Endometrium (tissue), 2 donors: ENCODE results near the gene QKI.
"Not testable (repeated sequence)": the region's sequence is repeated elsewhere in the genome, so short reads cannot be mapped to it uniquely, and the experiment has no call there.

Experiments
- FAIRE-seq: peaks from 2 replicates; lab custom pipeline; 2012; peaks lifted over from hg19 to GRCh38; lab: Jason Lieb, UNC
- donor health status: control.
- donor health status: control.

Gene QKI

DNA sequence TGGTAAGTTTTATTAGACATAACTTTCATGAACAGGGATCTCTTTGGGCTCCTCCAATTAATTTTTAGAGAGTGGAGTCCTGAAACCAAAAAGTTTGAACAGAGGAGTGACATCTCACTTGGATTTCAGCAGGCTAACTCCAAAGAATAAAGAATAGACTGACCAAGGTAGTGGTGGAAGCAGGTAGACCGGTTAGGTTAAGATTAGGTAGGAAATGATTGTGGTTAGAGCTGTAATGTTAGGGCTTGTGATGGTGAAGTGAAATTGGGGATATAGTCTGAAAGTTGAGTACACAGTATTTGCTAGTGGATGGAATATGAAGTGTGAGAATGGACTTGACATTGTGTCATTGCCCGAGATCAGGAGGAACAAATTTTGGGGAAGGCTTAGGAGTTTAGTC, 27.8 kb downstream of the QKI start:
- no peak for FAIRE-seq

DNA sequence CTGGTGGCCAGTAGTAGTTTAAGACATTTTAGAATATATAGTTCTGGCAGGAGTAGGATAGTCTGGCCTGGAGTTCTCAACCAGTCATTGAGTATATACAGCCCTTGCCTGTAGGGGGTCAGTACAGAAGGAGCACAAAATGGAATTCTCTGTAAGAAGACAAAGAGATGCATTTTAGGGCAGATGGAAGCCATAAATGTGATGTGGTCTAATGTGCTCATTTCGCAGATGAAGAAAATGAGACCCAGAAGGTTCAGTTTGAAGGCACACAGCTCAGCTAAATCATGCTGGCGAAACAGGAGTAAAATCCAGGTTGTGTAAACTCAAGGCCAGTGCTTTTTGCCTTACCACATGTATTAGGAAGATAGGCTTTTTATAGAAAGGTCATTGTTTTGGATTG, 29.6 kb downstream of the QKI start:
- no peak for FAIRE-seq

DNA sequence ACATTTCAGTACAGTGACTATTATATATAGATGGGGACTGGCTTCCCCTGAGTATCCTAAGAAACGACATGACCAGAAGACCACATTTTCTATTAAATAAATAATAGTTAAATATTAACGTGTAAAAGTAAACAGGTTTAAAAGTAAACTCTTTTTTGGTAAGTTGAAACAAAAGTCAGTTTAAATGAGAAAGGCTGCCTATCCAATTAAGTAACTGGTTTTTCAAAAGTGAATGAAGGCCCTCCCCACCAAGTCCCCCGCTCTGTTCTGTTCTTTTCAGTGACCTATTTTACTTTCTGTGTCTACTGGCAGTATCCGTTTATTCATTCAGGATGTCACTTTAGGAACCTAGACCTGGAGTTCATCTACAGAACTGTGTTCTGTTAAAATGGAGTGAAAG, 32.0 kb downstream of the QKI start:
- no peak for FAIRE-seq

DNA sequence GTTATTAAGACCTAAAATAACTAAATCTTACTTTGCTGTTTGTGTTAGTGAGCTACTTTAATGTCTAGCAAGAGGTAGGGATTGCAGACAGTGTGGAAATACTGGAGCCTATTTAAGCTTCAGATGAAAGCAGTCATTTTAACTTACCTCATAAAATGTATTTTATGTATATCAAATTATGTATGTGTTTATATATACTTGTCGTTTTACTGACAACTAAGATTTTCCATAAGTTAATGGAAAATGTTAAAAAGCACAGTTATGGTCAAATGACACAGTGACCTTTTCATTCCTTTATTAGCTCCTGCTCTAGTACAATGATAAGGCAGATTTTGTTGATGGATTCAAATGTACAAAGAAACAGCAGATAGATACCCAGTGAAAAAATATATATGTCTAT, 34.6 kb downstream of the QKI start:
- FAIRE-seq, result peak; percentile 31

DNA sequence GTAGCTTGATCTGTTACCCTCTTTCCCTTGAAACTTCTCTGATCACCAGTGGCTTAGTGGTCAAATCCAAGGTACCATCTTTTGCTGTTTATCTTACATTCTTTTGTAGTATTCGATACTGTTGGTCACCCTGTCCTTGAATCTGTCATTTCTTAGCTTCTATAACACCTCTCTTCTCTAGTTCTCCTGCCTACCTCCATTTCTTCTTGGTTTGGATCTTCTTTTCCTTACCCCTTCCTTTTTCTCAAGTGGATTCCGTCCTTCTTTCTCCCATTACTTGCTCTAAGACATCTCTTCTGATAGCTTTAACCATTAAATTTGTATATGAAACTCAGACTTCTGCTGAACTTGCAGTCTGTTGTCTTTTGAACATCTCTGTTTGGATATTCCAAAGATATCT, 39.9 kb downstream of the QKI start:
- no peak for FAIRE-seq

DNA sequence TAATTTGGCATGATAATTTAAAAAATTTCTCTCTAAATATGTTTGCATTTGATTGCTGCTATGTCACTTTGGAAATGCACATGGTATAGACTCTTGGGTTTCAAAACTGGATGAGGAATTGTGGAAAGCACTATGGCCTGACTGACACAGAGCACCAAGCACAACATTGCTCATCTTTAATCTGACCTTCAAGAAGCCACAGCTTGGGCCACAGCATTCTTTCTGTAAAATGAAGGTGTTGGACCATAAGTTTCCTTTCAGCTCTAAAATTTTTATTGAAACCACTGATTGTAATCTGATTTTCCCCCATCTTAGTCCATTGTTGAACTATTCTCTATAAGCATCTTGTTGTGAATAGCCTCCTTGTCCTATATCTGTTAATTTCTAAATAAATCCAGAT, 41.0 kb downstream of the QKI start:
- FAIRE-seq, result no peak

DNA sequence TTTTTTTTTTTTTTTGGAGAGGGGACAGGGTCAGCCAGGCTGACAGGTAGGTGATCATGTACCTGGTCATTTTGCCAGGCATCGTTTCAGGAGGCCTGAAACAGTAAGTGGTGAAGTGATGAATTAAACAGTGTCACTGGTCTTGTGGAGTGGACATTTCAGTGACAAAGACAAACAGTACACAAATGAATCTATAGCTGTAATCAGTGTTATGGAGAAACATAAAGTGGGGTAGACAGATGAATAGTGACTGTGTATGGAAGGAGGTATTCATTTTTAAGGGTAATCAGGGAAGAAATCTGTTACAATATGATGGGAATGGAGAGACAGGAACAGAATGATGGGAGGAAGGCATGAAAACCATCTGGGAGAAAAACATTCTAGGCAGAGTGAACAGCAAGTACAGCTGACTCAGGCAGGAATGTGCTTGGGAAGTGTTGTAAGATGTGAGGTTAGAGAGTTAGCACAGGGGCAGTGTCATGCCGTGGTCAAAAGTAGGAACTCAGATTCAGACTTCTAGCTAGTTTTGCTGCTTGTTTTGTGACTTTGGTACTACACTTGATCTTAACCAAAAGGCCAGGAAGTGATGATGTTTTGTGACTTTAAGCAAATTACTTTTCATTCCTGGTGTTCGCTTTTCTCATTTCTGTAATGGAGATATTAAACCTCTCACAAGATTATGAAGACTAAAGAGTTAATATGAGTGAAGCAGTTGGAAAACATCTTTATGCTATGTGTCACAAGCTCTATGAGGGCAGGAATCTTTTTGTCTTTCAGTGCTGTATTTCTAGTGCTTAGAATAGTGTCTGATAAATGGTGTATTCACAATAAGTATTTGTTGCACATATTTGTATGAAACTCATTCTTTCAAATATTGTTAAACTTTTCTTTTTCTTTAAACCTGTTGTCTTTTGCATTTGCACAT, 43.4 kb downstream of the QKI start:
- no peak for FAIRE-seq

DNA sequence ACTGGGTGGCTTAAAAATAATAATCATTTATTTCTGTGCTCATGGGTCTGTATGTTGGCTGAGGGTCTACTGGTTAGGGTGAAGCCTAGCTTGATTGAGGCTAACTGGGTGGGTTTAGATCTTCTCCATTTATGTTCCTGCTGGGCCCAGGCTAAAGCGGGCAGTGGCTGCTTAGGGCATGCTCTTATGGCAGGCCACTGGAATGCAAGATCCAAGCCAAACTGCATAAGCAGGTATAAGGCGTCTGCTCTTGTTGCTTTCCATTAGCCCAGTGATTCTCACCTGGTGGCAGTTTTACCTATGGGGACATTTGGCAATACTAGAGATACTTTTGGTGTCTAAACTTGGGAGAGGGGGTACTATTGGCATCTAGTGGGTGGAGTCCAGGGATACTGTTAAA, 44.5 kb downstream of the QKI start:
- FAIRE-seq, result no peak

DNA sequence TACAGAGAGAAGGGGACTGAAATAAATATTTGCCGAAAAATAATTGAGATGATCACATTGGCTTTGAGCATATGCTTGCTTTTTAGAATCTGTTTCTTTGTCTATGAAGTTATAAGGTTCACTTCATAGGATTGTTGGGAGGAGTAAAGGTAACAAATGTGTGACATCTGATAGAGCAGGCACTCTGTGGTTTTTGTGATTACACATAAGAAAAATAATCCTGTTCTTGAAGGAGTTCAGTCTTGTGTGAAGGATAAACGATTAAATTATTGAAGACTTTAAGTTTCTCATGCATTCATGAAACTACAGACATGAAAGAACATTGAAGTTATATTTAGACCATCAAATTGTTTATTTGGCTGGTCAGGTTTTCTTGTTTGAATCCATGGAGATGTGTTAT, 45.0 kb downstream of the QKI start:
- FAIRE-seq, result peak; percentile 54

DNA sequence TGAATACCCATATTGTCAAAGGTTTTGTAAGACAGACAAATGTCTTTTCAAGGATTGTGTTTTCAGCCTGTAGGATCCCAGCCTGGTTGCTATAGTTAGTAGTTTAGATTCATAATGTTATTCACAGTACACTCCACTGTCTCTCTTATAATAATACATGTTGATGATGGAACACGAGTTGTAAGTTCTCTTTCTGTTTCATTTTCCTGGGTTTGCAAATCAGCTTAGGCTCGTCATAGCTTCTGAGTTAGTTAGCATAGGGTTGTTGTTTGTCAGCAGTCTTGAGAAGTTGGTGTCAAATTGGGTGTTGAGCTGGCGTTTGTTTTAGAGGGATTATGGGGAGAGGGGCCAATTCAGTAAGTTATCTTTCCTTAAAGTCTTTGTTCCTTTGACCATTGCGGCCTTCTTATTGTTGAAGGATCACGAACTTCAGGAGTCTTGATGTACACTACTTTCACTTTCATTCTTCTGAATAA, 45.8 kb downstream of the QKI start:
- FAIRE-seq, result peak; percentile 51

DNA sequence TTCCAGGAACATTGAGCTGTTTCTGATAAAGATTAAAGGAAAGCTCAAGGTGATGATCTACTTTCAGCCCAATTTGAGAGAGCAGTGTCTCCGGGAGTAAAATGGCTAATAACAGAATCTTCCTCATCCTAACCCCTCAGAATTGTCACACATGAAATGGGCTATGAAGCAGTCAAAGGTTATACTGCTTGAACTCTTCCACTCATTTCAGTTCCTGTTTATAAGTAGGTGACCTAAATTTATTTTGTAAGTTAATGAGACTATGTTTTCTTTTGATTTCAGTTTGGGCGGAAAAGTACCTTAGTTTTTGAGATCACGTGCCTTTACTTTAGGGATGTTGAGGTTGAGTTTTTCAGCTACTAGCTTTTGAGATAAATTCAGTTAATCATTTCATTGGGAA, 47.2 kb downstream of the QKI start:
- FAIRE-seq, result no peak

DNA sequence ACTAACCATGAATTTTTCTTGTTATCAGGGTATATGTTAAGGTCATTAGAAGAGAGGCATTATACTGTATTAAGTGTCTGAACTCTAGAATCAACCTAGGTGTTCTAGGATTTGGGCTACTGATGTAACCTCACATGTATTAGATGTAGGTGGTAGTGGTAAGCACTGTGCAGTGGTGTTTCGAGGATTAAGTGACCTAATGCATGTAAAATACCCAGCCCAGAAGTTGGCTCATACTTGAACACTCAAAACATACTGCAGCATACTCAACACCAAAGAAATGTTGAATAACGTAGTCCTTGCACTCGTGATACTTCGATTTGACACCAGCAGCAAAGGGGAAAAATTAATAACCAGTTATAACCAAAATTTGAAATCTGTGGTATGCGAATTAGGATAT, 48.7 kb downstream of the QKI start:
- no peak for FAIRE-seq

DNA sequence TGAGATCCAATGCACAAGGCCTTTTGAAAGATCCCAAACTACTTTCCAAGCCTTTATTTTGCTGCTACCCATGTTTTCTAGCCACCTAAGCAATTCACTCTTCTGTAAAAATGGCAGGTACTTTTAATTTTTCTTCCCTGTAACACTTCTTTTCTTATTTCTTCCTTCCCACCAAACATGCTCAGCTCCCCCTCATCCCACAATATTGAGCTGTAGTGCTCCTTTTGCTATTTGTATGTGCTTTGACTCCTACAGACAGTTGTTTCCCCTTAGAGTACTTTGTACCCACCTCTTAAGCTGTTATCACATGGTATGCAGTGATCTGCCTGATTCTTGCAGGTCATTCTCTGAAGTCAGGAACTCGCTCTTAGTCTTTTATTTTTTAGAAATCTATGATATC, 49.3 kb downstream of the QKI start:
- FAIRE-seq, result no peak

DNA sequence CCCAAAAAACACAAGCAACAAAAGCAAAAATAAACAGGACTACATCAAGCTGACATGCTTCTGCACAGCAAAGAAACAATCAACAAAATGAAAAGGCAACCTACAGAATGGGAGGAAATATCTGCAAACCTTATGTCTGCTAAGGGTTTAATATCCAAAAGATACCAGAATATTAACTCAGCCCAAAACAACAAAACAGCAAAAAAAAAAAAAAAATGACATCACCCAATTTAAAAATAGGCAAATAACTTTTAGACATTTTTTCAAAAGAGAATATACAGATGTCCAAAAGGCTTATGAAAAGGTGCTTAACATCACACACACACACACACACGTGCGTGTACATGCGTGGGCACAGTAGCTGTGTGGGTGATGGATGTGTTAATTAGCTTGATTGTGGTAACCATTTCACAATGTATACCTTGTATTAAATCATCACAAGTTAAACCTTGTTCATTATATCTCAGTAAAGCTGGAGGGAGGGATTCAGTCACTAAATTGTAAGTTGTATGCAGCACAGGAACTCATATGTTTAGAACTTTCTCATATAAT, 52.4 kb downstream of the QKI start:
- no peak for FAIRE-seq

DNA sequence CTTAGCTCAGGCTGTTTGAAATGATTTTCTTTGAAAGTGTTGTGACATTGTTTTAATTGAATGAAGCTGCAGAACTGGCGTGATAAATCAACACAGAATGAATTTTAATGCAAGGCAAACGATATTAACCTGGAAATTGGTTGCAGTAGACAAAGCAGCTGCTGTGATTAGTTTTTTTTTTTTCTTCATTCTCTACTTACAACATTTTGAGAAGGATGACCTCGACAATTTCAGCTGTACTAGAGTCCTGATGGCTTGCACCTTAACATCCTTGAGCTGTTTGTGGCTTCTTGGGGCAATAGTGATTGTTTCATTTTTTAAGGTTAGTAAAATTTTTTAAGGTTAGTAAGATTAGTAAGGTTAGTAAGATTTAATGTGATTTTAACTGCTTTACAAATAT, 54.2 kb downstream of the QKI start:
- FAIRE-seq, result no peak

DNA sequence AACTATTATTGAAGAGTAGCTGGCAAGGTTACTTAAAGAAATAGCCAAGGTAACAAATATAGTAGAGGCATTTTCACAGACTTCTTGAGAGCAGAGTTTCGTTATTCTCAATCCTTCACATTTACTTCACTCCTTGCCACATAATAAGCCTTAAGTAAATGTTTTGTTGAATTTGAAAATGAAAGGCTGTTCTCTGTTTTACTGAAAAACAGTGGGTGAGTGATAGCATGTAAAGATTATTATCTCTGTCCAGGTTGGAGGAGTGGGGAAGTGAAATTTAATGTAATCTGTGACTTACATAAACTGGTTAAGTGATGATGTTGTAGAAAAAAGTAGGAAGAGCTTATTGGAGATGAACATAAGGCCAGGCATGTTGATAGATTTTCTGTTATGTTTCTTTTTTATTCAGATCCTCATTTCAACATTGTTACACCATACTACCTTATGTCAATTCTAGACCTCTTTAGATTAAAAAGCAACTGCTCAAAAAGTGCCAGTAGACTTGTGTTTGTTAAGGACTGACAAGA, 55.0 kb downstream of the QKI start:
- FAIRE-seq, result no peak

DNA sequence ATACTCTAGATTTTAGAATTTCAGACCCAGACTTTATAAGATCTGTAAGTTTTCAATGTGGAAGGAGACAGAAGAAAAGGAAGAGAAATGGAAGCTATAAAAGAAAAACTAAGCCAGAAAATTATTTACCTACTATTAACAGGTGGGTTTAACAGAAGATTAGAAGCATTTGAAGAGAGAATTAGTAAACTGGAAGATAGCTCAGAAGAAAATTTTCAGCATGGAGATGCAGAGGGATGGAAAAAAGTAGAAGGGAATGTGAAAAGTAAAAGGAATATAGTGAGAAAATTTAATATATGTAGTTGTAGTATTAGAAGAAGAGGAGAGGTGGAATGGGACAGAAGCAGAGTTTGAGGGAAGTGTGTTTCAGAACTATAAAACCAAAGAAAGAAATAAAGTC, 56.1 kb downstream of the QKI start:
- no peak for FAIRE-seq

DNA sequence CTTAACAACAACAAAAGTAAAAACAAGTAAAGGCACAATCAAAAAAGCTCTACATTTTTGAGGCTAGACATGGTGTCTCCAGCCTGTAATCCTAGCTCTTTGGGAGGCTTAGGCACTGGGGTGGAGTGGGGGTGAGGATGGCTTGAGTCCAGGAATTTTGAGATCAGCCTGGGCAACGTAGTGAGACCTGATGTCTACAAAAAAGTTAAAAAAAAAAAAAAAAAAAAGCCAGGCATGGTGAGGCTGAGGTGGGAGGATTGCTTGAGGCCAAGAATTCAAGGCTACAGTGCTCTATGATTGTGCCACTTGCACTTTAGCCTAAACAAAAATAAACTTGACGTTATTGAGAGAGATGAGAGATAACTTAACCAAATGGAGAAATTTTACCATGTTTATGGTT, 60.1 kb downstream of the QKI start:
- FAIRE-seq, result no peak

DNA sequence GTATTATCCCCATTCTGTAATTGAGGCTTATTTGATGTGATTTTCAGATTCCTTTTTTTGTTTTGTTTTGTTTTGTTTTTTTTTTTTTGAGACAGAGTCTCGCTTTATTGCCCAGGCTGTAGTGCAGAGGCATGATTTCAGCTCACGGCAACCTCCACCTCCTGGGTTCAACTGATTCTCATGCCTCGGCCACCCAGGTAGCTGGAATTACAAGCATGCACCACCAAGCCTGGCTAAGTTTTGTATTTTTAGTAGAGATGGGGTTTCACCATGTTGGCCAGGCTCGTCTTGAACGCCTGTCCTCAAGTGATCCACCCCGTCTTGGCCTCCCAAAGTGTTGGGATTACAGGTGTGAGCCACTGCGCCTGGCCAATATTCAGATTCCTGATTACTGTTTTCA, 62.4 kb downstream of the QKI start:
- FAIRE-seq, result not testable (repeated sequence)

DNA sequence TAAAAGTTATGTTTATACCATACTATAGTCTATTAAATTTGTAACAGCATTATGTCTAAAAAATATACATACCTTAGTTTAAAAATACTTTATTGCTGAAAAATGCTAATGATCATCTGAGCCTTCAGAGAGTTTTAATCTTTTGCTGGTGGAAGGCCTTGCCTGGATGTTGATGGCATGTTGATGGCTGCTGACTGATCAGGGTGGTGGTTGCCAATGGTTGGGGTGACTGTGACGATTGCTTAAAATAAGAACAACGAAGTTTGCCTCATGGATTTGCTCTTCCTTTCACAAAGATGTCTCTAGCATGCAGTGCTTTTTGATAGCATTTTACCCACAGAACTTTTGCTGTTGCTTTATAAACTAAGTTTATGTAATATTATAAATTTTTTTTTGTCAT, 68.6 kb downstream of the QKI start:
- no peak for FAIRE-seq

DNA sequence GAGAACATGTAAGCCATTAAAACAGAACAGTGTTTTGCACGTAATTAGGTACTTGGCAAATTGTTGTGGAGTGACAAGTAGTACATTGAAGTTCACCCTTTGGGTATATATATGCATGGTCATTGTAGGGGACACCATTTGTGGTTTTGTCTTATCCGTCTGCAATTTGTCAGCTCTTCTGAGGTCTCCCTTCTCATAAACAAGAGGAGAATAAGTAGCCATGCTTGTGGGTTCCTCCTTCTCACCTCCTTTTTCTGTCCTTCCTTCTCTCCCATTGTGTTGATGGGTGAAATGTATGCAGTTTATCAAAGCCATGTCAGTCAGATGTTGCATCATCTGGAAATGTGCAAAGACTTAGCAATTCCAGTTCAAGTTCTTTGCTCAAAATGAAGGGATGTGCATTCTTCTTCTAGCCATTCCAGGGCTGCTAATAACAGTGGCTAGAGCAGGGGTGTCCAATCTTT, 70.9 kb downstream of the QKI start:
- FAIRE-seq, result no peak

DNA sequence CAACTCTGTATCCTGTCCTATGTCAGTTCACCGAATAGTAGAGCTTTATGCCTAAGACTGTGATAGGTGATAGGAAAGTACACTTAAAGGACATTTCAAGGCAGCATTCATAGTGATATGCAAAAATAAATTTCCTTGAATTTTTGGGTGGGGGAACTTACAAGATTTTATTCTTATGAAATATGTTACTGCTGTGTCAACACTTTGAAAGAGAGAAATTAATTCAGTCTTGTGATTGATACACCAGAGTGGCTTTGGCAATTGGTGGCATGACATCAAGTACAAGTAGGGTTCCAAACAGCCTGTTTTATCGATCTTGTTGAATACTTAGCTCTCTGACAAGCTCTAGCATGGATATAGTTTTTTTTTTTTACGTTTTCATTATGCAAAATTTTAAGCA, 72.3 kb downstream of the QKI start:
- no peak for FAIRE-seq

DNA sequence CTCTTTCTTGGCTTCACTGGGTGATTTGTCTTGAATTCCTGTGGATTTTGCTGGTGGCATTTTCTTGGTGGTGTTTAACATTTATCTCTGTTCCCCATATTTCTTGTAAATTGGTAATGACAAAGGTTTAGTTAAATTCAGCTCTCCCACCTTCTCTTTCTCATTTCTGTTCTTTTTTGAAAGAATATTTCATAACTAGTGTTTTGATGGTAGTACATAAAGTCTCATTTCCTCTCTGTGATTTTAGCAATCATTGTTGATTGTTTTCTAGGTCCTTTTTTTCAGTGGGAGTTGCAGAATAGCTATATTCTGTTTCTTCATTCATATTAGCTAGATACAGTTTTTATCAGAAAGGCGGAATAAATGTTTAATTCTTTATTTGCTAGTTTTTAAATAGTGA, 73.1 kb downstream of the QKI start:
- no peak for FAIRE-seq

DNA sequence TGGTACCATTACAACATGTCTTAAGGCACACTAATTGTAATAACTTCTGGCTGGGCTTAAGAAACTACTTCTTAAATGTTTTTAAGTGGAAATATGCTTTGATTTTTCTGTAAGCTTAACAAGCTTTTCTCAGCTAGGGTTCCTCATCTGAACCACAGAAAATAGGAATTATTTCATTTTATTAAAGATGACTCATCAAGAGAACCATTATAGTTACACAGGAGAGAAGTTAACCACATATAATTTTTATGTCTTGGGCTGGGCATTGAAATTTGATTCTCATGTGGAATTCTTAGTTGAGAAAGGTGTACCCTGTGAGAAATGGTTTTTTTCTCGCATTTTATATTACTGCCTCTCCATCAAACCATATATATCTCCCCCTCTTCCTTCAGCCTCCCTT, 75.1 kb downstream of the QKI start:
- no peak for FAIRE-seq
